H9 (cell line): ENCODE measurements around the gene PRPH. TPM values are rescaled to one million over a fixed set of nuclear protein-coding genes. Genes with fewer than 3 reads are reported as not detected.
A peak's percentile ranks its signal among the peaks of the same experiment; 100 is the strongest.
"Not testable (repeated sequence)": the region's sequence is repeated elsewhere in the genome, so short reads cannot be mapped to it uniquely, and the experiment has no call there.

ENCODE experiments used
- DNase-seq: peaks from one replicate; pipeline ENCODE4 v3.0.0-alpha.2; 2017
- H2AFZ ChIP-seq: one replicate; pipeline ENCODE4 v1.6.1; 2013; ENCODE audit warnings: mild to moderate bottlenecking, low read length, control low read depth, moderate library complexity
- H2AK5ac ChIP-seq: 2 replicates; pipeline ENCODE4 v1.6.1; 2013; ENCODE audit warnings: low read length, control low read depth, mixed read lengths; ENCODE audit not compliant: insufficient read length
- H2BK120ac ChIP-seq: one replicate; pipeline ENCODE4 v1.6.1; 2013; ENCODE audit warnings: low read depth, mild to moderate bottlenecking, low read length, control low read depth, inconsistent platforms; ENCODE audit not compliant: poor library complexity, severe bottlenecking
- H2BK12ac ChIP-seq: 2 replicates; pipeline ENCODE4 v1.6.1; 2013; ENCODE audit warnings: low read length, control low read depth, mixed read lengths, low read depth; ENCODE audit not compliant: insufficient read length
- H2BK15ac ChIP-seq: 2 replicates; pipeline ENCODE4 v1.6.1; 2013; ENCODE audit warnings: low read depth, low read length, control low read depth
- H2BK20ac ChIP-seq: one replicate; pipeline ENCODE4 v1.6.1; 2013; ENCODE audit warnings: low read depth, mild to moderate bottlenecking, low read length, control low read depth, inconsistent platforms; ENCODE audit not compliant: poor library complexity, severe bottlenecking
- H2BK5ac ChIP-seq: 2 replicates; pipeline ENCODE4 v1.6.1; 2013; ENCODE audit warnings: low read length, control low read depth, mixed read lengths; ENCODE audit not compliant: insufficient read length
- H3K14ac ChIP-seq: 2 replicates; pipeline ENCODE4 v1.6.1; 2013; ENCODE audit warnings: low read length, control low read depth; ENCODE audit not compliant: insufficient read depth
- H3K18ac ChIP-seq: 2 replicates; pipeline ENCODE4 v1.6.1; 2013; ENCODE audit warnings: low read depth, mild to moderate bottlenecking, mixed read lengths, low read length, control low read depth; ENCODE audit not compliant: insufficient read length
- H3K23ac ChIP-seq: 2 replicates; pipeline ENCODE4 v1.6.1; 2013; ENCODE audit warnings: low read length, control low read depth, mixed read lengths, low read depth; ENCODE audit not compliant: insufficient read length
- H3K23me2 ChIP-seq: 2 replicates; pipeline ENCODE4 v1.6.1; 2013; ENCODE audit warnings: low read depth, mild to moderate bottlenecking, mixed read lengths, low read length, control low read depth; ENCODE audit not compliant: insufficient read length, poor library complexity, severe bottlenecking
- H3K27ac ChIP-seq: 2 replicates; pipeline ENCODE4 v1.5.1; 2013; ENCODE audit warnings: low read length, control low read depth, mixed read lengths, low read depth; ENCODE audit not compliant: insufficient read length
- H3K27me3 ChIP-seq: 2 replicates; pipeline ENCODE4 v1.6.1; 2013; ENCODE audit warnings: low read length, control low read depth, inconsistent platforms; ENCODE audit not compliant: insufficient read depth
- H3K4ac ChIP-seq: 2 replicates; pipeline ENCODE4 v1.6.1; 2013; ENCODE audit warnings: low read depth, mild to moderate bottlenecking, control low read depth, inconsistent platforms, low read length, moderate library complexity
- H3K4me1 ChIP-seq: 2 replicates; pipeline ENCODE4 v1.6.1; 2013; ENCODE audit warnings: low read length, control low read depth, inconsistent platforms; ENCODE audit not compliant: insufficient read depth
- H3K4me2 ChIP-seq: 2 replicates; pipeline ENCODE4 v1.6.1; 2013; ENCODE audit warnings: low read length, control low read depth, mixed read lengths; ENCODE audit not compliant: insufficient read length, insufficient read depth
- H3K56ac ChIP-seq: 2 replicates; pipeline ENCODE4 v1.6.1; 2013; ENCODE audit warnings: low read depth, mild to moderate bottlenecking, mixed read lengths, low read length, control low read depth; ENCODE audit not compliant: insufficient read length
- H3K79me1 ChIP-seq: 2 replicates; pipeline ENCODE4 v1.6.1; 2013; ENCODE audit warnings: low read depth, mild to moderate bottlenecking, moderate library complexity, low read length, control low read depth, inconsistent platforms; ENCODE audit not compliant: insufficient read depth, poor library complexity, severe bottlenecking
- H3K79me2 ChIP-seq: 2 replicates; pipeline ENCODE4 v1.6.1; 2013; ENCODE audit warnings: low read length, control low read depth, inconsistent platforms; ENCODE audit not compliant: insufficient read depth
- H3K9ac ChIP-seq: 2 replicates; pipeline ENCODE4 v1.6.1; 2013; ENCODE audit warnings: low read length, control low read depth, mixed read lengths; ENCODE audit not compliant: insufficient read length; ENCODE audit errors: extremely low read depth
- H3K9me3 ChIP-seq: one replicate; pipeline ENCODE4 v1.6.1; 2013; ENCODE audit warnings: low read depth, low read length, inconsistent platforms; ENCODE audit not compliant: control insufficient read depth
- H3T11ph ChIP-seq: one replicate; pipeline ENCODE4 v1.6.1; 2013; ENCODE audit warnings: mild to moderate bottlenecking, low read length, control low read depth, inconsistent platforms
- H4K20me1 ChIP-seq: one replicate; pipeline ENCODE4 v1.6.1; 2013; ENCODE audit not compliant: control insufficient read depth, insufficient read length, insufficient read depth
- H4K5ac ChIP-seq: 2 replicates; pipeline ENCODE4 v1.6.1; 2013; ENCODE audit warnings: low read depth, mild to moderate bottlenecking, mixed read lengths, low read length, control low read depth; ENCODE audit not compliant: insufficient read length
- H4K8ac ChIP-seq: replicated peaks from 2 replicates; pipeline ENCODE4 v1.6.1; 2013; ENCODE audit warnings: low read length, control low read depth, mixed read lengths, low read depth; ENCODE audit not compliant: insufficient read length
- H4K91ac ChIP-seq: 2 replicates; pipeline ENCODE4 v1.6.1; 2013; ENCODE audit warnings: low read depth, mild to moderate bottlenecking, moderate library complexity, mixed read lengths, low read length, control low read depth; ENCODE audit not compliant: insufficient read length
- H3K27ac Mint-ChIP-seq, 3 experiments: 2 replicates in 2 of 3; 3 replicates in 1 of 3; pipeline ENCODE4 v1.8.0; 2020 to 2021; ENCODE audit warnings: mixed read lengths in 3 of 3, mild to moderate bottlenecking in 1 of 3, moderate library complexity in 1 of 3
- H3K27me3 Mint-ChIP-seq: 2 replicates; pipeline ENCODE4 v1.8.0; 2021; ENCODE audit warnings: low read depth, mild to moderate bottlenecking, moderate library complexity, mixed read lengths
- H3K36me3 Mint-ChIP-seq, 3 experiments: 2 replicates in 2 of 3; 3 replicates in 1 of 3; pipeline ENCODE4 v1.8.0; 2020 to 2021; ENCODE audit warnings: low read depth in 3 of 3, mixed read lengths in 3 of 3; ENCODE audit not compliant: insufficient read depth in 1 of 3
- H3K4me1 Mint-ChIP-seq, 2 experiments: 2 replicates each; pipeline ENCODE4 v1.8.0; 2020; ENCODE audit warnings: mixed read lengths in 2 of 2
- H3K4me3 Mint-ChIP-seq, 2 experiments: 2 replicates in 1 of 2; 3 replicates in 1 of 2; pipeline ENCODE4 v1.8.0; 2020 to 2021; ENCODE audit warnings: mild to moderate bottlenecking in 2 of 2, mixed read lengths in 2 of 2, moderate library complexity in 1 of 2
- H3K9me3 Mint-ChIP-seq, 2 experiments: 2 replicates in 1 of 2; 3 replicates in 1 of 2; pipeline ENCODE4 v1.8.0; 2020; ENCODE audit warnings: mild to moderate bottlenecking in 2 of 2, mixed read lengths in 2 of 2, moderate library complexity in 1 of 2
- CTCF ChIP-seq: fragments of 200-600 bp; sonication (generic); conservative IDR thresholded peaks from 3 replicates; pipeline ENCODE4 v1.8.0; 2021; ENCODE audit warnings: antibody characterized with exemption, mild to moderate bottlenecking
- WGBS: extraction: QIAGEN DNeasy Blood & Tissue Kit; methylation state at CpG from one replicate; pipeline ENCODE4 v1.1.7; 2013; ENCODE audit warnings: missing lambda C conversion rate, low lambda C conversion rate, mixed read lengths; ENCODE audit not compliant: insufficient read length; ENCODE audit errors: extremely low coverage; 5-methylcytosine and 5-hydroxymethylcytosine counted together
- total RNA-seq: library from RNA; stranded (reverse); gene quantifications from 2 replicates; pipeline ENCODE4 v1.2.1, GENCODE V29; 2021

PRPH gene
- total RNA-seq, 1 experiment from 2014 or later = 1.1 TPM

GRCh38 chr12:49279706-49280159, 15.2 kb upstream of the PRPH start:
- H3K9me3 ChIP-seq = no peaks in the 10 kb centered on the region
- H3K36me3 Mint-ChIP-seq = no peaks in the 10 kb centered on the region
- WGBS = no CpG with 5 or more reads among the region's 7 CpGs
- H3T11ph ChIP-seq = no peak overlapping the region
- no peak overlapping the region for H2BK5ac ChIP-seq
- no peaks in the 10 kb centered on the region for H3K79me2 ChIP-seq
- TF ChIP-seq CTCF = no peak
- no peaks in the 10 kb centered on the region for H4K20me1 ChIP-seq
- H3K18ac ChIP-seq = no peak overlapping the region
- no peak overlapping the region for H3K9ac ChIP-seq
- no peaks in the 10 kb centered on the region for H3K9me3 Mint-ChIP-seq
- no peaks in the 10 kb centered on the region for H3K79me1 ChIP-seq
- H2BK12ac ChIP-seq = no peak overlapping the region
- no peak overlapping the region for H2AK5ac ChIP-seq
- no peak overlapping the region for H3K27ac ChIP-seq
- H4K5ac ChIP-seq = peak overlapping the region; percentile 56
- peak overlapping the region in 2 of 3 experiments; percentile 13 to 53; a peak in 1 of 7 replicates for H3K27ac Mint-ChIP-seq
- no peak overlapping the region for H3K56ac ChIP-seq
- no peak overlapping the region for H2AFZ ChIP-seq
- no peak overlapping the region for H3K14ac ChIP-seq
- no peaks in the 10 kb centered on the region for H3K23me2 ChIP-seq
- H3K4me1 ChIP-seq = no peaks in the 10 kb centered on the region; the same call in 1 of the 2 replicates
- no peak overlapping the region for H3K23ac ChIP-seq
- H2BK15ac ChIP-seq = no peak overlapping the region
- H3K27me3 ChIP-seq = no peaks in the 10 kb centered on the region
- no peak overlapping the region for H4K91ac ChIP-seq
- peaks cover 3% of the 10 kb centered on the region for H3K27me3 Mint-ChIP-seq
- peaks cover 15 to 24% of the 10 kb centered on the region in 2 experiments for H3K4me1 Mint-ChIP-seq
- H3K4me2 ChIP-seq = no peak overlapping the region
- H3K4me3 Mint-ChIP-seq = no peak overlapping the region
- no peak overlapping the region for H4K8ac ChIP-seq
- H3K4ac ChIP-seq = no peak overlapping the region
- peak; percentile 71 for DNase-seq
- no peak overlapping the region for H2BK20ac ChIP-seq
- no peak overlapping the region for H2BK120ac ChIP-seq

GRCh38 chr12:49280545-49280944, 14.4 kb upstream of the PRPH start:
- not testable (repeated sequence) for H3K36me3 Mint-ChIP-seq, H2AK5ac ChIP-seq, H3K79me2 ChIP-seq, H3K18ac ChIP-seq, DNase-seq, H2BK12ac ChIP-seq, H3T11ph ChIP-seq, H3K4me3 Mint-ChIP-seq, H2BK5ac ChIP-seq, H3K9me3 ChIP-seq, H3K4me1 ChIP-seq, H3K27me3 Mint-ChIP-seq, H2BK120ac ChIP-seq, H4K8ac ChIP-seq, H2AFZ ChIP-seq, H3K14ac ChIP-seq, H3K4ac ChIP-seq, H3K9me3 Mint-ChIP-seq, H2BK15ac ChIP-seq, H3K27me3 ChIP-seq, H3K23me2 ChIP-seq, H3K23ac ChIP-seq, H4K20me1 ChIP-seq, H4K91ac ChIP-seq, H3K56ac ChIP-seq, H2BK20ac ChIP-seq, H3K9ac ChIP-seq, H3K79me1 ChIP-seq, H3K4me2 ChIP-seq, H3K27ac ChIP-seq, H4K5ac ChIP-seq
- WGBS = no CpG with 5 or more reads among the region's 6 CpGs
- Mint-ChIP-seq H3K4me1 (peaks cover 15 to 25% of the 10 kb centered on the region in 2 experiments), H3K27ac (peak overlapping the region in 1 of 3 experiments; percentile 77; a peak in 1 of 7 replicates)
